Measurements from ENCODE around the gene ANTKMT. TPM values are rescaled to one million over a fixed set of nuclear protein-coding genes. Genes with fewer than 3 reads are reported as not detected.
A peak's percentile ranks its signal among the peaks of the same experiment; 100 is the strongest.
"Not testable (repeated sequence)": the region's sequence is repeated elsewhere in the genome, so short reads cannot be mapped to it uniquely, and the experiment has no call there.

Gene ANTKMT
- total and polyA plus RNA-seq, 4 donors, result 14.0 to 29.7 (median 19.7) TPM

DNA sequence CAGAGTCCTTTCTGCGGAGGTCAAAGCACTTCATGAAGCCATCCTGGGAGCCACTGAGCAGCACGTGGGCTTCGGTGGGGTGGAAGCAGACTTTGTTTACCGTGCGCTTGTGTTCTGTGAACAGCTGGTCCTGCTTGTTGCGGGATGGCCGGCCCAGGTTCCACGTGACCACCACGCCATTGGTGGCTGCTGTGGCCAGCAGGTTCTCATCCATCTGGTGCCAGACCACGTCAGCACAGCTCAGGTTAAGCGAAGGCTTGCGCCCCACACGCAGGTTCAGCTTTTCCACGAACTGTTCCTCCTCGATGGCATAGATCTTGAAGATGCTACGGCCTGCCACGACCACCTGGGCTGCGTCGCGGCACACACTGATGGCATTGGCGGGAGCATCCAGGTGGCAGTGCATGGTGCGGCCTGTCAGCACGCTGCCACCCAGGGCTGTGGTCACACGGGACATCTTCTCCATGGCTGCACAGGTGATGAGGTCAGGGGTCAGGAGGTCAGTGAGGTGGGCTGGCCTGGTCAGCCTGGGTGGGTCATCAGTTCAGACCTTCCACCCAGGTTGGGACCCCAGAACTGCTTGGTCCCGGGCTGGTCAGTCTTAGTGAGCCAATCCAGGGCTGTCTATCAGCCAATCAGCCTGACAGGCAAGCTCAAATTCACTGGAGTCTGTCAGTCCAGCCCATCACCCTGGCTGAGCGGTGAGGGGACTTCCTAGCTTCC lies 31.6 kb upstream of the ANTKMT start:
- H3K4me1 ChIP-seq (ENCODE audit: control insufficient read depth in 4 of 4, insufficient read depth in 4 of 4, low read length in 3 of 4), result peaks cover 16 to 34% (median 26%) of the 10 kb centered on the region in 4 donors
- 84% methylated on average over 26 of the region's 26 CpGs for WGBS

DNA sequence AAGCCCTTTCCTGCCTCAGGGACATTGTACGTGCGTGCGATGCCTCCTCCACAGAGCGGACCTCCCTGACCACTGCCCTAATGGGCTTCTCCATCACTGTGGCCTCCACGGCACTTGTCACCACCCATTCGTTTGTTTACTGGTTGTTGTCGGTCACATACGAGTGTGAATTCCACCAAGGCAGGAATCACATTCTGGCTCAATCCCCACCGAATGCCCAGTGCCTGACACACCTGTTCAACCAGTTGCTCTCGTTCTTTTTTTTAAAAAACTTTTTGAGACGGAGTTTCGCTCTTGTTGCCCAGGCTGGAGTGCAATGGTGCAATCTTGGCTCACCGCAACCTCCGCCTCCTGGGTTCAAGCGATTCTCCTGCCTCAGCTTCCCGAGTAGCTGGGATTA lies 29.7 kb upstream of the ANTKMT start:
- not testable (repeated sequence) for H3K27me3 ChIP-seq (ENCODE audit: control insufficient read depth in 4 of 4, insufficient read depth in 4 of 4, low read length in 3 of 4); H3K36me3 ChIP-seq (ENCODE audit: control insufficient read depth in 4 of 4, insufficient read depth in 3 of 4, low read depth in 1 of 4, low read length in 3 of 4); H3K27ac ChIP-seq (ENCODE audit: low read depth in 1 of 2, low read length in 2 of 2); H3K9ac ChIP-seq (ENCODE audit: low read depth in 1 of 2, low read length in 2 of 2); DNase-seq (ENCODE audit: low spot score); H3K4me3 ChIP-seq (ENCODE audit: low read depth in 1 of 3, low read length in 3 of 3); H3K9me3 ChIP-seq (ENCODE audit: control insufficient read depth in 4 of 4, low read length in 3 of 4)
- peaks cover 14 to 30% (median 24%) of the 10 kb centered on the region in 4 donors for H3K4me1 ChIP-seq (ENCODE audit: control insufficient read depth in 4 of 4, insufficient read depth in 4 of 4, low read length in 3 of 4)
- WGBS, result 85% methylated on average over 16 of the region's 16 CpGs

More for the DNA sequence above, 31.6 kb upstream of the ANTKMT start:
- Histone ChIP-seq H3K27ac (ENCODE audit: low read depth in 1 of 2, low read length in 2 of 2) (peak overlapping the region in 1 of 2 donors; percentile 71), H3K9ac (ENCODE audit: low read depth in 1 of 2, low read length in 2 of 2) (peak overlapping the region; percentile 69 to 87), H3K9me3 (ENCODE audit: control insufficient read depth in 4 of 4, low read length in 3 of 4) (no peaks in the 10 kb centered on the region), H3K27me3 (ENCODE audit: control insufficient read depth in 4 of 4, insufficient read depth in 4 of 4, low read length in 3 of 4) (peaks cover 0 to 4% (median 1%) of the 10 kb centered on the region in 4 donors), H3K4me3 (ENCODE audit: low read depth in 1 of 3, low read length in 3 of 3) (peak overlapping the region; percentile 73 to 98 (median 93)), H3K36me3 (ENCODE audit: control insufficient read depth in 4 of 4, insufficient read depth in 3 of 4, low read depth in 1 of 4, low read length in 3 of 4) (peaks cover 0 to 7% (median 0%) of the 10 kb centered on the region in 4 donors)
- TF ChIP-seq, protein P1, sequence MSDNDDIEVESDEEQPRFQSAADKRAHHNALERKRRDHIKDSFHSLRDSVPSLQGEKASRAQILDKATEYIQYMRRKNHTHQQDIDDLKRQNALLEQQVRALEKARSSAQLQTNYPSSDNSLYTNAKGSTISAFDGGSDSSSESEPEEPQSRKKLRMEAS (IDR thresholded peaks at IDR 0.05), result no peak
- TF ChIP-seq FOXA1 (IDR thresholded peaks at IDR 0.05) (no peak), EGR1 (IDR thresholded peaks at IDR 0.05; ENCODE audit: low read depth in 2 of 2) (no peak), JUND (IDR thresholded peaks at IDR 0.05) (no peak), NR2F2 (IDR thresholded peaks at IDR 0.05) (no peak), SP1 (IDR thresholded peaks at IDR 0.05) (no peak)
- TF ChIP-seq, protein P2, sequence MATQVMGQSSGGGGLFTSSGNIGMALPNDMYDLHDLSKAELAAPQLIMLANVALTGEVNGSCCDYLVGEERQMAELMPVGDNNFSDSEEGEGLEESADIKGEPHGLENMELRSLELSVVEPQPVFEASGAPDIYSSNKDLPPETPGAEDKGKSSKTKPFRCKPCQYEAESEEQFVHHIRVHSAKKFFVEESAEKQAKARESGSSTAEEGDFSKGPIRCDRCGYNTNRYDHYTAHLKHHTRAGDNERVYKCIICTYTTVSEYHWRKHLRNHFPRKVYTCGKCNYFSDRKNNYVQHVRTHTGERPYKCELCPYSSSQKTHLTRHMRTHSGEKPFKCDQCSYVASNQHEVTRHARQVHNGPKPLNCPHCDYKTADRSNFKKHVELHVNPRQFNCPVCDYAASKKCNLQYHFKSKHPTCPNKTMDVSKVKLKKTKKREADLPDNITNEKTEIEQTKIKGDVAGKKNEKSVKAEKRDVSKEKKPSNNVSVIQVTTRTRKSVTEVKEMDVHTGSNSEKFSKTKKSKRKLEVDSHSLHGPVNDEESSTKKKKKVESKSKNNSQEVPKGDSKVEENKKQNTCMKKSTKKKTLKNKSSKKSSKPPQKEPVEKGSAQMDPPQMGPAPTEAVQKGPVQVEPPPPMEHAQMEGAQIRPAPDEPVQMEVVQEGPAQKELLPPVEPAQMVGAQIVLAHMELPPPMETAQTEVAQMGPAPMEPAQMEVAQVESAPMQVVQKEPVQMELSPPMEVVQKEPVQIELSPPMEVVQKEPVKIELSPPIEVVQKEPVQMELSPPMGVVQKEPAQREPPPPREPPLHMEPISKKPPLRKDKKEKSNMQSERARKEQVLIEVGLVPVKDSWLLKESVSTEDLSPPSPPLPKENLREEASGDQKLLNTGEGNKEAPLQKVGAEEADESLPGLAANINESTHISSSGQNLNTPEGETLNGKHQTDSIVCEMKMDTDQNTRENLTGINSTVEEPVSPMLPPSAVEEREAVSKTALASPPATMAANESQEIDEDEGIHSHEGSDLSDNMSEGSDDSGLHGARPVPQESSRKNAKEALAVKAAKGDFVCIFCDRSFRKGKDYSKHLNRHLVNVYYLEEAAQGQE (IDR thresholded peaks at IDR 0.05), result no peak
- DNase-seq (ENCODE audit: low spot score), result no peak

DNA sequence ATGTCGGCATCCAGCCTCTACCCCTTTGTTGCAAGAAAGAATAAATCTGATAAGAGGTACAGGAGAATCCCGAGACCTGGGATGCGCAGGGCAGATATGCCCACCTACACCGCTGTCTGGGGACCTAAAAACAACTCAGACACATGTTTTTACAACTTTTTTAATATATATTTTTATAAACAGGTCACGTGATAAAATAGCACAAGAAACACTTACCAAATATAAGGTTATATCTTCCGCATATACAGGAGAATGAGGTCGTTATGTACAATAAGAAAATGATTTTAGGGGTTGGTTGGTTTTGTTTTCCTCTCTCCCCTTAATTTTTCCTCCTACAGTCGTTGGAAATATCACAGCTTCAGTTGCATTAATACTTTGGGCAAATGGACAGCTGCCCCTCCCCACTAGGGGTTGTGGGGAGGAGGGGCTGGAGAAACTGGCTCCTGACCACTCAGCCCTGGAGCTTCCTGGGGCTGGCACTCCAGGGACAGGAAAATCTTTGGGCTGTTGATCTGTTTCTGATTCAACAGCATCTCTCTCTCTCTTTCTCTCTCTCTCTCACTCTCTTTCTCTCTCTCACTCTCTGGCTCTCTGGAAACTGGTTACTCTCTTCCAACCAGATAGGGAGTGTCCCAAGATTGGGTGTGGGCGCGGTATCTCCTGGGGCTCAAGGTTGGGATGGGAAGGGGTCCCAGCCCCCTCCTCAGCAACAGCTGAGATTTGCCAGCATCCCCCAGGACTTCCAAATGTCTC lies 28.4 kb upstream of the ANTKMT start:
- no peak for DNase-seq (ENCODE audit: low spot score)
- peaks cover 2 to 12% (median 6%) of the 10 kb centered on the region in 4 donors for H3K27me3 ChIP-seq (ENCODE audit: control insufficient read depth in 4 of 4, insufficient read depth in 4 of 4, low read length in 3 of 4)
- H3K4me1 ChIP-seq (ENCODE audit: control insufficient read depth in 4 of 4, insufficient read depth in 4 of 4, low read length in 3 of 4), result peaks cover 14 to 30% (median 24%) of the 10 kb centered on the region in 4 donors

More for the DNA sequence above, 28.4 kb upstream of the ANTKMT start:
- 67% methylated on average over 10 of the region's 10 CpGs for WGBS
- Histone ChIP-seq H3K27ac (ENCODE audit: low read depth in 1 of 2, low read length in 2 of 2) (no peak overlapping the region), H3K9me3 (ENCODE audit: control insufficient read depth in 4 of 4, low read length in 3 of 4) (no peaks in the 10 kb centered on the region), H3K4me3 (ENCODE audit: low read depth in 1 of 3, low read length in 3 of 3) (no peak overlapping the region), H3K36me3 (ENCODE audit: control insufficient read depth in 4 of 4, insufficient read depth in 3 of 4, low read depth in 1 of 4, low read length in 3 of 4) (peaks cover 0 to 2% (median 0%) of the 10 kb centered on the region in 4 donors), H3K9ac (ENCODE audit: low read depth in 1 of 2, low read length in 2 of 2) (no peak overlapping the region)
- TF ChIP-seq FOXA1 (IDR thresholded peaks at IDR 0.05) (no peak), HNF4A (conservative IDR thresholded peaks at IDR 0.05) (no peak), FOXA2 (IDR thresholded peaks at IDR 0.05) (no peak), SP1 (IDR thresholded peaks at IDR 0.05) (no peak), YY1 (IDR thresholded peaks at IDR 0.05) (no peak), HNF4G (IDR thresholded peaks at IDR 0.05) (no peak), TAF1 (conservative IDR thresholded peaks at IDR 0.05) (no peak), NR2F2 (IDR thresholded peaks at IDR 0.05) (no peak)
- TF ChIP-seq, protein P1 (IDR thresholded peaks at IDR 0.05), result no peak
- TF ChIP-seq, protein P2 (IDR thresholded peaks at IDR 0.05), result no peak

All from liver (tissue), 9 donors.